HG02798 (cell line): ENCODE measurements around the gene VAMP1.
"Not testable (repeated sequence)": the region's sequence is repeated elsewhere in the genome, so short reads cannot be mapped to it uniquely, and the experiment has no call there.

Experiments used
- ATAC-seq: cut with Tn5 transposase; IDR thresholded peaks from one replicate; pipeline ENCODE4 v1.9.1; 2021; ENCODE audit warnings: mild to moderate bottlenecking; ENCODE audit not compliant: unreplicated experiment, poor library complexity

The VAMP1 gene

DNA sequence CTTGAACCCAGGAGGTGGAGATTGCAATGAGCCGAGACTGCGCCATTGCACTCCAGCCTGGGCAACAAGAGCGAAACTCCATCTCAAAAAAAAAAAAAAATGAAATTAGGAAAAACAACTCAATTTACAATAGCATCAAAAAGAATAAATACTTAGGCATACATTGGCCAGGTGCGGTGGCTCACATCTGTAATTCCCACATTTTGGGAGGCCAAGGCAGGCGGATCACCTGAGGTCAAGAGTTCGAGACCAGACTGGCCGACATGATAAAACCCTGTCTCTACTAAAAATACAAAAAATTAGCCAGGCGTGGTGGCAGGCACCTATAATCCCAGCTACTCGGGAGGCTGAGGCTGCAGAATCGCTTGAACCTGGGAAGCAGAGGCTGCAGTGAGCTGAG is 42.7 kb downstream of the VAMP1 start:
- not testable (repeated sequence) for ATAC-seq

DNA sequence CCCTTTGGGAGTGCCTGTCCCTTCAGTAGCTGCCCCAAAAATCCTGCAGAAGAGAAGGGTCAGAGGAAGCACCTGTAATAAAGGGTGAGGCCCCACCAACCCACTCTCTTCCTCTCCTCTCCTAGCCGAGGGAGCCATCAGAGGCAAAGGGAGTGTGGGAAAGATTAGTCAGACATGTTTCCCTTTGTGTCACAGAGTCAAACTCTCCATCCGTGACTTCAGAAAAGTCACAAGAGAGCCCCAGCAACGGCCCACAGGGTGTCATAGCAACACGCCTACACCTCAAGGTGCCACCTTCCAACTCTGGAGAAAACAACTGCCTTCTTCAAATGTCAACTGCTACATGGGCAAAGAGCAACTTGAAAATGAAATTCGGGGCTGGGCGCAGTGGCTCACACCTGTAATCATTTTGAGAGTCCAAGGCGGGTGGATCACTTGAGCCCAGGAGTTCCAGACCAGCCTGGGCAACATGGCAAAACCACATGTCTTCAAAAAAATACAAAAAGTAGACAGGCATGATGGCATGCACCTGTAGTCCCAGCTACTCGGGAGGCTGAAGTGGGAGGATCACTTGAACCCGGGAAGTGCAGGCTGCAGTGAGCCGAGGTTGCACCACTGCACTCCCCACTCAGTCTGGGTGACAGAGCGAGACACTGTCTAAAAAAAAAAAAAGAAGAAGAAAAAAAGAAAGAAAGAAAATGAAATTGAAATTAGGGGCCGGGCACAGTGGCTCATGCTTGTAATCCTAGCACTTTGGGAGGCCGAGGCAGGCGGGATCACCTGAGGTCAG is 43.4 kb downstream of the VAMP1 start:
- peak; percentile 72 for ATAC-seq

DNA sequence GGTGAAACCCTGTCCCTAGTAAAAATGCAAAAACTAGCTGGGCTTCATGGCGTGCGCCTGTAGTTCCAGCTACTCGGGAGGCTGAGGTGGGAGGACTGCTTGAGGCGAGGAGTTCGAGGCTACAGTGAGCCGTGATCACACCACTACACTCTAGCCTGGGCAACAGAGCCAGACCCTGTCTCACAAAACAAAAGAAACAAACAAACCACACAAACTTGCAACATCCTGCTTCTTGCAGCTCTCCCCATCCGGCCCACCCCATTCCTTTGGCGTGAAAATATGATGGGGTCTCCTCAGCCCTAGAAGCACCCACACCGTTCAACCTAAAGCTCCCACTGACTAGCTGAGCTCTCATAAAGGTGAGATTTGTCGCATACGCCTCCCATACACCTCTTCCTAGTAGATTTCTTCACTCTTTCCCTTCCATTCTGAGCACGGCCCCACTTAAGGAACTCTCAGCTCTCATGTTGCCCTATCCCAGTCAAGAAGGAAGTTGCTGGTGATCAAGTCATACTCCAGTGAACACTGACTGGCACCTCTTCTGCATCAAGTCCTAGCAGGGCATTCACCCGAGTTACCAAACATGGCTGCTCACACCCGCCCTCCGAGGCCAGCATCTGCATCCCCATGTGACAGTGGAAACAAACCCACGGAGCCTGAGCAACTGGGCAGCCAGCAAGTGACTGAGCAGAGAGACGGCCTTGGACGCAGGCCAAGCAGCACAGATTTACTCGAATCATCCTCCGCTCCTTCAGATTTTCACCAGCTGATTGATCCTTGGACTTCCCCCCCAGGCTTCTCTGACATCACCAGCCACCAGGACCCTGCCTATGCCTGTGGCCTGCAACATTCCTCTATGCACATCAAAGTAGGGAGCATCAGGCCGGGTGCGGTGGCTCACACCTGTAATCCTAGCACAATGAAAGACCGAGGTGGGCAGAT is 44.6 kb downstream of the VAMP1 start:
- ATAC-seq: peak; percentile 31

DNA sequence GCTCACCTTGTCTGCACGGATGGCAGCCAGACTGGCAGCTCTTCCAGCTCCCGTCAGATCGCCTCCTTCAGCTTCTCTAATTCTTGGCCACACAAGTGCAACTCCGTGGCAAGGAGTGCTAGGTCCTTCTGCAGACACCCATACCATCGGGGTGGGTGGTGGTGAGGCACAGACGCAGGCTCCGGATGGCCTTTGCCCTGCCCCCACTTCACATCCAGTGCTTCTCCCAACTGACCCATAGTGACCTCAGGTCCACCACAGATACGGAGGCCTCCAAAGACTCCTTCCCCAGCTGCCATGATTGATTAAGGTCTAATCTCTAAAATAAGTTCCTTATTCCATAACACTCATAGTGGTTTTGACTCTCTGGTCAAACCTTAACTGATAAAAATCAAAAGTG is 45.6 kb downstream of the VAMP1 start:
- ATAC-seq: no peak

DNA sequence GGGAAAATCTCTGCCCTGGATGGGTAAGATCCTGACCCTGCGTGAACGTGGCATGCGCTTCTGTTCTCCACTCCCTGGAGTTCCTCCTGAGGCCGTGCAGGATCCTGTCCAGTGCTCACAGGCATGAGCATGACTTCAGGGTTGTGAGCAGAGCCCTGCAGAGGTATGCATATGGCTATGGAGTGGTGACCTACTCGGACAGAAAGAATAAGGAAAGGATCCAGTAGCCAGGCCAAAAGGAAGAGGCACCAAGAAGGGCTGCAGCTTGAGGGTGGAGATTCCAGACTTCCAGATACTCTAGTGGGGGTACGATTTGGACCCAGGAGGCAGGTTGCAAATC is 46.5 kb downstream of the VAMP1 start:
- no peak for ATAC-seq

DNA sequence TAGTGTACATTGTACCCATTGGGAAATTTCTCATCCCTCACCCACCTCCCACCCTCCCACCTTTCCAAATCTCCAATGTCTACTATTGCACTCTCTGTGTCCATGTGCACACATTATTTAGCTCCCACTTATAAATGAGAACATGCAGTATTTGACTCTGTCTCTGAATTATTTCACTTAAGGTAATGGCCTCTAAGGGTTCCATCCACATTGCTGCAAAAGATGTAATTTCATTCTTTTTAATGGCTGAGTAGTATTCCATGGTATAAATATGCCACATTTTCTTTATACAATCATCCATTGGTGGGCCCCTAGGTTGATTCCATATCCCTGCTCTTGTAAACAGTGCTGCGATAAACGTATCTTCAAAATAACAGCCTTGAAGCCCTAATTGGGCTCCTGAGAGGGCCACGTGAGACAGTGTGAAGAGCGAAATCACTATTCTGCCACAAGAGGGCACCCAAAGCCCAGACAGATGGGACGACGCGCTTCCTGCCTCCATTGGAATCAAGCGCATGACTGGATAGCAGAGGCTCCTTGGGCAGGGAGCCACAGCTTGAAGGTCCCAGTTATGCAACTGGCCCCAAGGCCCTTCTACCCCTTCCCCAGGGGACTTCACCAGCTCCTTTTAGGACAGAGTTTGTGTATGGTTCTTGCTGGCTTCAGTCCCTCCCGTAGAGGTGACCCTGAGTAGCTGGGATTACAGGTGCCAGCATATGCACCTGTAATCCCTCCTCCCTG is 47.0 kb downstream of the VAMP1 start:
- peak; percentile 46 for ATAC-seq

DNA sequence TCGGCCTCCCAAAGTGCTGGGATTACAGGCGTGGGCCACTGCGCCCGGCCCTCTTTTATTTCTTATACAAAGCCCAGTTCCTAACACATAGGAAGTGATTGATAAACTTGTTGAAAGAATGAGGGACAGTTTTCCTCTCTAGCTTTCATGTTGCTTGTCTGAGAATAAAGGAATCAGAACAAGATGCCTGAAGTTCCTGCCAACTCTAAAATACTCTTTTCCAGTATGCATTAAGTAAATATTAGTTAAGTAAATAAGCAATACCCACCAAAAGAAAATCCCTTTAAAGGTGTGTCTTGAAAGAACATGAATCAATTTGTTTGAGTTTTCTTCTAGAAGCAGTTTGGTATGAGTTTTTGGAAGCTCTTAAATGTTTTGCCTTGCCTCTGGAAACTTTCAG is 50.1 kb downstream of the VAMP1 start:
- ATAC-seq: no peak

DNA sequence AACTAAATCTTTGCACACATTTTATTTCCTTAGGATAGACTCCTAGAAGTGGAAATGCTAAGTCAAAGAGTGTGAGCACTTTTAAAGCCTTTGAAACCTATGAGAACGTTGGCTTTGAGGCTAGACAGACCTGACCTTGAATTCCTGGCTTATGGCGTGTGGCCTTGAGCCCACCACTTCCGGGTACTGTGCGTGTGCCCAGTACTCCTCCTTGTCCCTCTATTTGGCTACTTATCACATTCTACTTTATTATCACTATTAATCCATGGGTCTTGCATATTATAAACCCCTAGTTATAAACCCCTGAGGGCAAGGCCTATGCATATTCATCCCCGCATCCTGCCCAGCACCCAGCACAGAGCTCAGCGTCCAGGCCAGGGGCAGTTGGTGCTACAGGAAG is 51.7 kb downstream of the VAMP1 start:
- ATAC-seq: no peak

DNA sequence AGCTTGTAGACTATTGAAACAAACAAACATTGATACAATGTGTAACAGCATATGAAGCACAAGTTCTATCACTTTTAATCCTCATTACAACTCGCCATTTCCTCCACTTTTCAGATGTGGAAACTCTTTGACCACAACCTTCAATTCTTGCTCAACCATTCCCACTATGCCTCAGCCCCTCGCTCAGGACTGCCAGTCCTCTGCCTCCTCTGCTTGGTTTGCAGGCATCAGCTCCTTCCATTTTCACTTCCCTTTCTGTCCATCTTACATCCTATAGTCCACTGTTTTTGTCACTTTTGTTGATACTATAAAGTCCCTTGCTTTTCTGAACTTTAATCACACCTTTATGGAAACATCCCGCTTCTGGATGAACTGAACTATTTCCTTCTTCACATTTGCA is 53.9 kb downstream of the VAMP1 start:
- no peak for ATAC-seq
